ENCODE data around the gene NBPF11.
"Not testable (repeated sequence)": the region's sequence is repeated elsewhere in the genome, so short reads cannot be mapped to it uniquely, and the experiment has no call there.

Gene NBPF11

DNA sequence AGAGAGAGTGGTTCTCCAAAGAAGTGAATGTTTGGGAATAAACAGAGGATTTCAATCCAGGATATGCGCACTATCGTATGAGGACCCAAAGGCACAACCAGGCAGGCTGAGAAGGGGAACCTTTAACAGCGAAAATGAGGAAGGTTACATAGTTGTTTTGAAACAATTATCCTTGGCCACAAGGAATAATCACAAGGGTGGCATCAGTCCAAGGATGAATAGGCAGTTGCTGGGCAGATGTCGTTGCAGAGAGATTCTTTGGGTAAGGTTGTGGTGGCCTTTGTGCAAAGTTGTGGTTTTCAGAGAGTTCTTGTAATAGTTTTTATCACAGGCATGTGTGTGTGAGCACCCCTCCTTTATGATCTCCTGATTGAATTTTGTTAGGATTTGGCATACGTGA, 94.7 kb downstream of the NBPF11 start:
- not testable (repeated sequence) for H3K4me3 ChIP-seq (ENCODE audit: control insufficient read depth, low read depth, low read length); DNase-seq (ENCODE audit: low read depth)
